C4-2B (cell line): Measurements from ENCODE around the gene FMNL2.
"Not testable (repeated sequence)": the region's sequence is repeated elsewhere in the genome, so short reads cannot be mapped to it uniquely, and the experiment has no call there.

ENCODE experiments used
- H3K27ac ChIP-seq: fragments of 450-650 bp; 2 replicates; pipeline ENCODE4 v1.5.1; 2017
- ZFX ChIP-seq: fragments of 450-650 bp; IDR thresholded peaks from 2 replicates; pipeline ENCODE4 v1.6.1; 2017
- TF ChIP-seq, protein P1 (sequence below): fragments of 450-650 bp; conservative IDR thresholded peaks from 2 replicates; pipeline ENCODE4 v1.5.1; 2017; ENCODE audit warnings: mild to moderate bottlenecking

Gene FMNL2

DNA sequence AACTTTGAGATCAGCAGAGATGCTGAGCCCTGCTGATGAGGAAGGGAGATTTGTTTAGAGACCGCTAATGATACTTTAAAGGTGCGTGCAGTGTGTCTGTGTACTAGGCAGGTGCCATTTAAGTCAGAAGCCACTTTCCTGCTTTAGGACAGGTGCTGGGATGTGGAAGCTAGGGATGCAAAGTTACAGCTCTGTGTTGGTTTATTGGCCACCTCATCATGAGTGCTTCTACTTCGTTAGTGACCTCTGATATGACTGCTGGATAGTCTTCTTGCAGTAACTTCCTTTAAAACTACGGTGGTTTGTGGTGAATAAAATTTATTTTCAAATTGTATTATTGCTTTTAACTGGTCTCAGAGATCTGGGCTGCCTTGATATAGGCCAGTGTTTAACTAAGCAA lies 44.1 kb downstream of the FMNL2 start:
- TF ChIP-seq, protein P1, sequence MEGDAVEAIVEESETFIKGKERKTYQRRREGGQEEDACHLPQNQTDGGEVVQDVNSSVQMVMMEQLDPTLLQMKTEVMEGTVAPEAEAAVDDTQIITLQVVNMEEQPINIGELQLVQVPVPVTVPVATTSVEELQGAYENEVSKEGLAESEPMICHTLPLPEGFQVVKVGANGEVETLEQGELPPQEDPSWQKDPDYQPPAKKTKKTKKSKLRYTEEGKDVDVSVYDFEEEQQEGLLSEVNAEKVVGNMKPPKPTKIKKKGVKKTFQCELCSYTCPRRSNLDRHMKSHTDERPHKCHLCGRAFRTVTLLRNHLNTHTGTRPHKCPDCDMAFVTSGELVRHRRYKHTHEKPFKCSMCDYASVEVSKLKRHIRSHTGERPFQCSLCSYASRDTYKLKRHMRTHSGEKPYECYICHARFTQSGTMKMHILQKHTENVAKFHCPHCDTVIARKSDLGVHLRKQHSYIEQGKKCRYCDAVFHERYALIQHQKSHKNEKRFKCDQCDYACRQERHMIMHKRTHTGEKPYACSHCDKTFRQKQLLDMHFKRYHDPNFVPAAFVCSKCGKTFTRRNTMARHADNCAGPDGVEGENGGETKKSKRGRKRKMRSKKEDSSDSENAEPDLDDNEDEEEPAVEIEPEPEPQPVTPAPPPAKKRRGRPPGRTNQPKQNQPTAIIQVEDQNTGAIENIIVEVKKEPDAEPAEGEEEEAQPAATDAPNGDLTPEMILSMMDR = no peak
- no peak for TF ChIP-seq ZFX

DNA sequence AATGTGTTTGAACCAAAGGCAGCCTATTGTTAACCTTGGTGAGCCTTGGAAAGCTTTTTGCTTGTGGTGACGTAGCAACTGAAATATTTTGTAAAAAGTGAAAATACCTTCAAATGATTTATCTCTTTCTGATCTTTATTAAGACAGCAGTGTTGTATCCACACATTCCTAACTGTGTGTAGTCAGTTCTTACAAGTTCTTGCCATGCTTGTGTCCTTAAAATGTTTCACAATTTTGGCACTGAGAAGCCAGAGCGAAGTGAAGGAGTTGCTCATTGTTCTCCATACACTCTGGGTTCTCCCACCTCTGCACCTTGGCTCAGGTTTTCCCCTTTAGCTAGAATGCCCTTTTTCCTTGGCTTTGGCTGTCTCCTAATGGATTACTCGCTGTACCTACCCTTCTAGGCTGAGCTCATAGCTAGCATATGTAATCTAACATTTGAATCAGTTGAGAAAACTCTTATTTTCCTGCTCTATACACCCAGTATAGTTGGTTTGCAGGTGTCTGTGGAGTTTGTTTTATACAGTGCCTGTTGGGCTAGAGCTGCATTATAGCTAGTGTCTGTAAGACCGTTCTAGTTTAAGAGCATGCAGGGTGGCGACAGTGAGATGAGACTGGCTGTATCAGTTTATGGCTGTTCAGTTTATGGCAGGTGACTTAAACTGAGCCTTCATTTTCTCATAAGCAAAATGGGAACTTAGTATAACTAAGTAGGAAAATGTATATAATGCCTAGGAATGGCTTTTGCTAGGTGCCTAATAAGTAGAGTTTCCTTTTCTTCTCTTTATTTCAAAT lies 45.5 kb downstream of the FMNL2 start:
- TF ChIP-seq ZFX = no peak
- TF ChIP-seq, protein P1 = no peak
- no peak overlapping the region for H3K27ac ChIP-seq

More for the DNA sequence above, 44.1 kb downstream of the FMNL2 start:
- H3K27ac ChIP-seq = no peak overlapping the region

DNA sequence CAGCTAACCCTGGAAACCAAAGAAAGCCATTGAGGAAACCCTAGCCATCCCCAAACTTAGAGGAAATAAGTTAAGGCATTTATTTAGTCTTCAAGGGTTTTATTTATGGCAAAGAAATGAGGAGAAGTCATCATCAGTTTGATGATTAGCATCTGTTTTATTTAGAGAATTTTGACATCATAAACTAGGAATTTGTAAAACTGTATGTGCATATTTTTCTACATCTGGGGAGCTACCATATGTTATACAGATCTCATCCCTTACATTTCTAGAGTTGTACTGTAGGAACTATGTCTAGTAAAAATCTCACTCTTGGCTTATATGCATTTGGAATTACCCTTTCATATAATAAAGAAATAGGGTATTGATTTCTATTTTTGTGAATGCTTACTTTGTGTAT lies 48.7 kb downstream of the FMNL2 start:
- H3K27ac ChIP-seq = no peak overlapping the region
- TF ChIP-seq ZFX = no peak
- TF ChIP-seq, protein P1 = no peak

- TF ChIP-seq, protein P1 = no peak
- TF ChIP-seq ZFX = no peak
Measured at GRCh38 chr2:152384992-152385391, 50.0 kb downstream of the FMNL2 start.

DNA sequence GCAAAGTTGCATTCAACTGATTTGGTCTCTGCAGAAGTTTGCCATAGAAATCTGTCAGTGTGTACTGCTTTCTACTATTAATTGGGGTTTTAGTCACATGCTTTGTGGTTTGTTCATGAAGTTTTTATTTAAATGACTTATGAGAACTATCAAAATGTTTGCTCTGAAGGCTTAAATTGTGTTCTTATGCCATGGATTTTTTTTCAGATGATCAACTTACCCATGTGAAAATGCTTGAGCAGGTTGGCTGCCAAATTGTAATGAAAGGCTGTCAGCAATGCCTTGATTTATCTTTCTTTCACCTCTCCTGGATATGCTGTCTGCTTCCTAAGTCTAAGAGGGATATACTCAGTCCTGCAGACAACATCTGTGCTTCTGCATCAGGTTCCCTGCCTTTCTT lies 50.7 kb downstream of the FMNL2 start:
- no peak overlapping the region for H3K27ac ChIP-seq
- TF ChIP-seq, protein P1 = no peak
- no peak for TF ChIP-seq ZFX

More at GRCh38 chr2:152384992-152385391, 50.0 kb downstream of the FMNL2 start:
- H3K27ac ChIP-seq = no peak overlapping the region

DNA sequence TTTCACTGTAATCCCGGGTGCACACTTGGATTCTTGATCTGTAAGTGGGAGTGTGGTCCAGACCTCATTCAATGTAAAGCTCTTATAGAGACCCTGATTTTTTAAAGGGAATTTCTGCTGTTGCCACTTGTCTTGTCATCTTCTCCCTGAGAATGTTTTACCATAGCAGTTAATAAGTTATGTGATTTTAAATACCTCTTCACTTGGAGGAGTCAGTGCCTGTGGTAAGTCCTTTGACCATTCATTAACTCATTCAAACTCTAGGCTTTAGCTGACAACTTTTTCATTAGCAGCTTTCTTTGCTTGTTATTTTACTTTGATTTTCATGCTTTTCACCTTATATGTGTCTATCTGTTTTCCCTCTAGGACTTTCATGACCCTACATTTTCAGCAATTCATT lies 51.3 kb downstream of the FMNL2 start:
- H3K27ac ChIP-seq = no peak overlapping the region
- no peak for TF ChIP-seq ZFX
- TF ChIP-seq, protein P1 = no peak

- TF ChIP-seq, protein P1 = no peak
- no peak for TF ChIP-seq ZFX
- no peak overlapping the region for H3K27ac ChIP-seq
Measured at GRCh38 chr2:152387041-152387440, 52.1 kb downstream of the FMNL2 start.

GRCh38 chr2:152388269-152388668 lies 53.3 kb downstream of the FMNL2 start:
- not testable (repeated sequence) for H3K27ac ChIP-seq
